ENCODE measurements around the gene HOXB5. TPM values are rescaled to one million over a fixed set of nuclear protein-coding genes. Genes with fewer than 3 reads are reported as not detected.

The HOXB5 gene
- total RNA-seq, 4 donors from 2014 or later = 0.11 to 1.6 (median 0.49) TPM; not detected in 1

GRCh38 chr17:48569674-48570324 lies 23.8 kb downstream of the HOXB5 start:
- Histone ChIP-seq H3K27me3 (peaks cover 41% of the 10 kb centered on the region), H3K4me3 (replicated peaks in 1 of 3) (no peak overlapping the region), H3K36me3 (no peaks in the 10 kb centered on the region), H3K27ac (peak overlapping the region in 2 of 3 donors; percentile 33 to 36), H3K4me1 (no peaks in the 10 kb centered on the region), H3K9me3 (no peaks in the 10 kb centered on the region)
- intact Hi-C loops (cut with DNase I) = no loop called here
- WGBS, 2 donors = 24 to 26% methylated on average over 6 of the region's 6 CpGs
- TF ChIP-seq CTCF (IDR thresholded peaks at IDR 0.05) (no peak), POLR2A (IDR thresholded peaks at IDR 0.05) (no peak)
- DNase-seq = no peak

GRCh38 chr17:48569240-48569582 lies 24.4 kb downstream of the HOXB5 start:
- intact Hi-C loops (cut with DNase I) = no loop called here
- no peak for DNase-seq
- H3K27ac ChIP-seq = no peak overlapping the region
- peaks cover 4% of the 10 kb centered on the region in 2 donors for H3K4me1 ChIP-seq
- no peaks in the 10 kb centered on the region for H3K9me3 ChIP-seq
- H3K27me3 ChIP-seq = peaks cover 35% of the 10 kb centered on the region
- no peak overlapping the region for H3K4me3 ChIP-seq (replicated peaks in 1 of 3)
- WGBS, 2 donors = 12 to 14% methylated on average over 3 of the region's 3 CpGs
- TF ChIP-seq POLR2A (IDR thresholded peaks at IDR 0.05) (no peak), CTCF (IDR thresholded peaks at IDR 0.05) (no peak)
- no peaks in the 10 kb centered on the region for H3K36me3 ChIP-seq

- Histone ChIP-seq H3K27ac (no peak overlapping the region), H3K9me3 (no peaks in the 10 kb centered on the region), H3K4me3 (replicated peaks in 1 of 3) (no peak overlapping the region), H3K36me3 (no peaks in the 10 kb centered on the region), H3K27me3 (peaks cover 31% of the 10 kb centered on the region), H3K4me1 (peaks cover 4 to 9% of the 10 kb centered on the region in 2 donors)
- 14% methylated on average over 33 of the region's 33 CpGs for WGBS, 2 donors
- intact Hi-C loops (cut with DNase I) = no loop called here
- no peak for DNase-seq
- TF ChIP-seq CTCF (IDR thresholded peaks at IDR 0.05) = no peak
- no peak for TF ChIP-seq POLR2A (IDR thresholded peaks at IDR 0.05)
These were observed 24.9 kb downstream of the HOXB5 start for GRCh38 chr17:48568499-48569239.

- no peak for DNase-seq
- Histone ChIP-seq H3K4me1 (peaks cover 4 to 9% of the 10 kb centered on the region in 2 donors), H3K4me3 (replicated peaks in 1 of 3) (no peak overlapping the region), H3K27me3 (peaks cover 30% of the 10 kb centered on the region), H3K27ac (no peak overlapping the region), H3K36me3 (no peaks in the 10 kb centered on the region), H3K9me3 (no peaks in the 10 kb centered on the region)
- TF ChIP-seq POLR2A (IDR thresholded peaks at IDR 0.05) (no peak), CTCF (IDR thresholded peaks at IDR 0.05) (no peak)
- intact Hi-C loops (cut with DNase I) = no loop called here
- 19 to 22% methylated on average over 2 of the region's 2 CpGs for WGBS, 2 donors
These were observed 25.8 kb downstream of the HOXB5 start for GRCh38 chr17:48567646-48568354.

- intact Hi-C loops (cut with DNase I) = no loop called here
- Histone ChIP-seq H3K36me3 (no peaks in the 10 kb centered on the region), H3K27me3 (peaks cover 32% of the 10 kb centered on the region), H3K4me1 (peaks cover 4 to 9% of the 10 kb centered on the region in 2 donors), H3K27ac (no peak overlapping the region), H3K4me3 (replicated peaks in 1 of 3) (no peak overlapping the region), H3K9me3 (no peaks in the 10 kb centered on the region)
- TF ChIP-seq CTCF (IDR thresholded peaks at IDR 0.05) = no peak
- DNase-seq = no peak
- WGBS, 2 donors = 16 to 45% methylated on average over 6 of the region's 6 CpGs
These were observed 26.4 kb downstream of the HOXB5 start for GRCh38 chr17:48567209-48567608.
